Superior temporal gyrus (tissue), 1 donor: ENCODE results near the gene GSAP.
A peak's percentile ranks its signal among the peaks of the same experiment; 100 is the strongest.

Experiments
- DNase-seq: peaks from one replicate; pipeline ENCODE4 v3.0.0-alpha.2; 2016; ENCODE audit errors: extremely low spot score

GSAP gene

DNA sequence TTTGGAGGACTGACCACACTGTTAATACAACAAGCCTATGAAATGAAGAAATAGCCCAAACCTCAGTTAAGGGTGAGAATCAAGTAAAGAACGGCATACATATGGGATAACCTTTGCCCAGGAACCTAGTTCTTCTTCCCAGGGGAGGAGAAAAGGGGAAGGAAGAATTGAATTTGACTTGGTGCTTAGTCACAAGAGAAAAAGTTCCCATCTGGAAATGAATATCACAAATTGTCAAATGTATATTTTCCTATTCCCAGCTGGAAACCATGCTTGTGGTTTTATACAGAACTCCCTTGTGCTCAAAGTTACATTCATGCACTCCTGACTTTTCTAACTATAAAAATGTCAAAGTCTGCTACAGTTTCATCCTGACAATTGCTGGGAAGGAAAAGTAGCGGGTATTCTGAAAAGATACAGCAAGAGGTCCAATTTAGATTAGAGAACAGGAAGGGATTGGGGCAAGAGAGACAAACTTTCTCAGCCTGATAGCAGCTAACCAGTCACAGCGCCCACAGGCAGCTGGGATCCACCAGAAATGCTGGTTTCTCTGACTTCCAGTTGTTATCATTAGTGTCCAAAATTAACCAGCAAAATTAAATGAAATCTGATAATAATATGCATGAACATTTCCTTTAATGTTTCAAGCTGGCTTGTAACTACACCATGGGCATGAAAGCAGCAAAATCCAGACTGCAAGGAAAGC is 18.6 kb upstream of the GSAP start:
- no peak for DNase-seq

DNA sequence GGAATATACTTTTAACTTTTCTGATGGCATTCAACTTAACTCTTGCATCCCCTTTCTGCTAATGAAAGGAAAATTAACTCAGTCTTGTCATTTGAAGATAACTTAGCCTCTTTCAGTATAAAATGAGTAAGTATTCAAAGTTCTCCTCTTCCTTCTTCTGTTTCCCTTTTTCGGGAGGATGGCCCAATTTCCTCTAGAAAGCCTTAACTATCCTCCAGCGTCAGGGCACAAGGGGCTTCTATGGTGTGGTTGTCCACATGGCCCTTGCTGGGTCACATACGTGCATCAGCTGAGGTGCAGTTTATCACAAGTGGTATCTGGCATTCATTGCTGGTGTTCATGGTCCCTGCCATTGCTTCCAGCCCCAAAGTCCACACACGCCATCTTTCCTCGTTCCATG is 17.8 kb upstream of the GSAP start:
- DNase-seq = no peak

DNA sequence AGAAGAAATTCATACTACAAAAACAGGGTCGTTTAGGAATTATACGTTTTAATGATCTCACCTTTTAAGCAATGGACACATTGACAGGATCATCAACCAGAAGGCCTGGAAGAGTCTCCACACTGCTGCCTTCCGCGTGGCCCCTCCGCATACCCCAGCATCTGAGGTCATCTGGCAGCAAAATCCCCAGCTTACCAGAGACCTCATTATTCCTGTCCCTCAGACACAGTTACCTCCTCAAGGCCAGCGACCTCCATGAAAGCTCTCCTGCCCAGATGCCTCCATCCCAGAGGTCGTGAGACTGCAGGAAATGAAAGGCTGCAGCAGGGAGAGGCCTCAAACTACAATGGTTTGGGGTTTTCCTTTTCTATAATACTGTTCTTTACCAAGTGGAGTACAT is 14.8 kb upstream of the GSAP start:
- DNase-seq = no peak

DNA sequence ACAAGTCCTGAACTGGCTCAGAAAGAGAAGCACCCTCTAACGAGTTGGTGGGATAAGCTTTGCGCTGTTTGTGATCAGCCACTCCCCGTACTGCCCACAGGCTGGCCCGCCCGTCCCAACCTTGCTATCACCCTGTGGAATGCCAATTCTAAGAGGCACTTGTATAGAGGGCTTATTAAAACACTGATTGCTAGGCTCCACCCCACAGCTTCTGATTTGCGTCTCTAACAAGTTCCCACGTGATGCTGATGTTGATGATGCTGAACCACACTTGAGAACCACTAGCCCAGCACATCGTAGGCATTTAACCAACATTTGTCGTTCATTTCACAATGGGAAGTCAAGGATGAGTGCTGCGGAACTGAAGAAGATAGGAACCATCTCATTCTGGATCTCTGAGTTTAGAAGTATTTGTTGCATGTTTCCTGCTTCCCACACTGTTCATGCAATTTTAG is 12.7 kb upstream of the GSAP start:
- DNase-seq = no peak

DNA sequence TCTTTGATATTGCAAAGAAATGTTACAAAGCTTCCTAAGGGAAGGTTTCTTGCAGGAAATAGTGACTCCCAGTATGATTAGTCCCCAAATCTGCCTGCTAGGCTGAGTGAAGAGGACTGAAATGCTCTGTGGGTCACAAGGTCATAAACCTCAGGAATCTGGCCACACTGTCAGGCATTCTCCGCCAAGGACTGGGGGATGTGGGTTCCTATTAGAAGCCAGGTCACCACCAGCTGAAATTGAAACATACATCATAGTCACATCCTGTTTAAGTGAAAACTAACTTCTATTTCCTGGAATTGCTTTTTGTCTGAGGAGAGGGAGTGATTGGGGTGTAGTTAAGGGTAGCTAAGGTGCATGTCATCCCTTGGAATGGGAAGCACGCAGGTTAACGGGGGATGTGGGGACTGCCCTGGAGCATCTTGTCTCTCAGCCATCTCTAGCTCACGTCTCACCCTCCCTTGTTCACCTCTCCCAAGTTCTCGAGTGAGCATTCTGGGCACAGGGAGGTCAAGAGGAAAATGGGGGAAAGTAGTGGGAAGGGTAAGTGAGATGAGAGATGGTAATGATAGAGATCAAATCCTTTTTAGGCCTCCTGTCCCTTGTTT is 12.0 kb upstream of the GSAP start:
- no peak for DNase-seq

DNA sequence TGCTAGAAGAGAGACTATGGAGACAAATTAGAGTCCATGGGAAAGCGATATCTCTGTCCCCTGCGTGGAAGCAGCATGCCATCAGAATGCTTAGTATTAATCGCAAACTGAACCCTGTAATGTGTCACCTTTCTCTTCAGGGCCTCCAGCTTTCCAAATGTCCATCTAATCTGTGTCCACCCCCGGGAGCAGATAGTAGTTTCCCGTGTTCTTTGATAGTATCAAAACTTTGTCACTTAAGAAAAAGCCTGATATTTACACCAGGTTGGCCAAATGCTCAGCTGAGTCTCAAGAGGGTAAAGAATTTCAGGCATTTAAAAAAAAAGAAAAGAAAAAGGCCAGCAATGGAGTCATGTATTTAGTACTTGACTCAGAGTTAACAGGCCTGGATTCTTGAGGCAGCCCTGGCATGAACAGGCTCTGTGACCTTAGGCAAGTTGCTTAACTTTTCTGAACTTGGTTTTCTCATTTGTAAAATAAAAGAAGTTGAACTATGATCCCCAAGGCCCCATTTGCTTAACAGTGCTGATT is 10.4 kb upstream of the GSAP start:
- DNase-seq = no peak

DNA sequence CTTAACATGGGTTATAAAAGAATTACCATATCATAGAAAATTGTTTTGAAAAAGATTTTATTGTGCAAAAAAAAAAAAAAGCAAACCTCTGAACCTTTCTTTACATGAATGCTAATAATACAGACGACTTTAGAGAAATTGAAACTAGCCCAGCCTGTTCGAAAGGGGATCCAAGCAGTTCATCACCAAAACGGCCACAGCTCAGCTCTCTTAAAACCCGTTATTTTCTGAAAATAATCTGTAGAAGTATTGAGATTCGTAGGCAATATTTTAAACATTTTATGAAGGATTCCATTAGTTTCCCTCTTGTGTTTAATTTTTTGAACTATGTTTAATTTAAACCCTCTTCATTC is 9.9 kb upstream of the GSAP start:
- no peak for DNase-seq

DNA sequence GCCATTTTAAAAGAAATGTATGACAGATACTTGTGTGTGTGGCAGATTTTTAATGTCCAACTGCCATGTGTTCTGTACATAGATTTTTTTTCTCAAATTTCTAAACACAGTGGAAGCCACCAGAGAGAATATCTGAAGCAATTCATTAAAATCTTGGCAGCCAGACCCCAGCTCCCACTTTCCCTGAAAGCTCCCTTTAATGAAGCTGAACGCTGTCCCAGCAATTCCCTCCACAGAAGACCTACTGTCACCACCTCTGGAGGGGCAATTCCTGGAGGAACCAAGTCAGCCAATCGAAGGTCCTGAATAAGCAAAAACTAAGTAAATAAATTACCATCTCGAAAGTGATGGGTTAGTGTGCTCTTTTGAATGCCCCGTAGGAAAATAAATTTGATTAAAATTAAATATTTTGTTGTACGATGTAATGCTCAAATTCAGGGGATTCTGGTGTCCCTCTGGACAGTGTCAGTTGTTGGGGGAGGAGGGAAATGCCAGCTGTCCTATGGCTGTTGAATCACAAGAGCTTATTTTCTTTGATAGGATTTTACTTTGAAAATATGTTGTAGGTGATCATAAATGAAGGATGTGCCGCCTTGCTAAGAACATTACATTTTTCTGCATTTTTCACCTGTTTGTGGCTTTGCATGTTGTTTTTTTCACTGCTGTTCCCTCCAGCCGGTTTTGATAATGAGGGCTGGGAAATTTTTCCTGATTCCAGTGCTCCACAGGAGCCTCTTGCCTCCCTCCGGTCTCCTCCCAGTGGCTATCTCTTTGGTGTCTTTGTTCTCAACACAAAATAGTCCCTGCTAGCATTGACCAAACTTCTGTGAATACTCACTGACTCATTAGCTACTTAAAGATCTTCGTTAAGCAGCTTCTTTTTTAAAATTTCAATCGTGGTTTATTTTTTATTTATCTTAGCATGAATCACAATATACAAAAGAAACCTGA is 9.2 kb upstream of the GSAP start:
- DNase-seq = no peak

DNA sequence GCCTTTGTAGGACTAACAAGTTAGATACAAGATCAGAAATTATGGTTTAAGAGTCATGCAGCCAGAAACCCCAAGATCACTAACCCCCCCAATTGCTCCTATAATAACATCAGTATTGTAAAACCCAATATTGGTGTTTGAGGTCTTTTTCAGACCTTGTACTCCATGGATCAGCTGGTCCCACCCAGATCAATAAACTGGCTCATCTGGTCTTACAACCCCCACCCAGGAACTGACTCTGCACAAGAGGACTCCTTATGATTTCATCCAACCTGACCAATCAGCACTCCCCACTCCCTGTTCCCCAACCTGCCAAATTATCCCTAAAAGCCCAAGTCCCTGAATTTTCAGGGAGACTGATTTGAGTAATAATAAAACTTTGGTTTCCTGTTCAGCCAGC is 6.4 kb upstream of the GSAP start:
- DNase-seq = no peak

DNA sequence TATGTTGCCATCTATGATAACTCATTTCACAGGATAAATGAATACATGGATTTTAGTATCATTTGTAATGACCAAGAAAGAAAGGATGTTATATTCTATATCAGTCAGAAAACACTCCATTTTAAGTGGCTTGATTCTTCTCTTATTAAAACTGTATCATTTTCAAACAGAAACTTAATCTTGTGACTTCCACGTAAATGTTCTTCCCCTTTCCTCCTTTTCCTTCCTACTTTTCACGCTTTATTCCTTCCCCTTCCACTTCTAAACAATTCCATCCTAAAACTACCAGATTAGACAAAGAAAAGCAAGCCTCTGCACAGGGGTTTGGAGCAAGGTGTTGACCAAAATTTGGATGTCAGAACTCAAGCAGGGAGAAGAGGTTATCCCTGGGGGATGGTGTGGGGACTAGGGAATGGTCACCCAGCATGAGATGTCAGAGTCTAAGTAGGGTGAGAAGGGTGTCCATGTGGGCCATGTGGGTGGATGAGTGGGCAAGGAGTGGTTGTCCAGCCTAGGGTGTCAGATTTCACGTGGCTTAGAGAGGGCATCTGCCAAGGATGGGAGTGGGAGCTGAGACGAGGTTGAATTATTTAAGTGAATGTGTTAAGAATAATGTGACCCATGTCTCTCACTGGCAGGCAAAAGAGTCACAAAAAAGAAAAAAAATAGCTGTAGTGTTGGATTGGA is 5.0 kb upstream of the GSAP start:
- DNase-seq = no peak

DNA sequence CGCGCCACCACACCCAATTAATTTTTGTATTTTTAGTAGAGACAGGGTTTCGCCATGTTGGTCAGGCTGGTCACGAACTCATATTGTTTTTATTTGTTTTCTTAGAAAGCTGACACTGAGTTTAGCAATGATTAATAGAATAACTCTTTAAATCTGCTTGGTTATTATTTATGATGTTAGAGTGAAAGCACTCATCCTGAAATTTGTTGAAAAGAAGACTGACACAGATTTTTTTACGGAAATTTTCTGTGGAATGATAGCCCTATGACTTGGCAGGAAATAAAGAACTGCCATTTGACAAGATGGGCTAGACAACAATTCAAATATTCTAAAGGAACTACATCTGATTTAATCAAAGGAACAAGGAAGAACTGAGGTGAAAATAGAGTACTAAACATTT is 4.3 kb upstream of the GSAP start:
- no peak for DNase-seq

DNA sequence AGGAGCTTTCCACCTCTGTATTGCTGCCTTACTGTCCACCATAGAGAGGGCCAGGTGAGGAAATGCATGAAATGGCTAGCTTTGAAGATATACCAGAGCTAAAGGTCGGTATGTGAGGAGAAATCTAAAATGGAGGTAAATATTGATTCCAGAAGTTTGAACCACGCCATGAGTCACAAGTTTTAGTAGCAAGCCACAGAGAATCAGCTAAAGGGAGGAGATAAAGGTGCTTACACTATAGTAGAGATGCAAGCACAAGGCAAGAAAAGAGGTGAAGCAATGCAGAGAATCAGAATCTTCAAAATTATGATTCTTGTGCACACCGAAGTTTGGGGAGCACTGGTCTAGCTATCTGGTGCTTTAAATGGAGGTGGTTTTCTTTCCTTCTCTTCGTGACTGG is 3.0 kb upstream of the GSAP start:
- DNase-seq = no peak

DNA sequence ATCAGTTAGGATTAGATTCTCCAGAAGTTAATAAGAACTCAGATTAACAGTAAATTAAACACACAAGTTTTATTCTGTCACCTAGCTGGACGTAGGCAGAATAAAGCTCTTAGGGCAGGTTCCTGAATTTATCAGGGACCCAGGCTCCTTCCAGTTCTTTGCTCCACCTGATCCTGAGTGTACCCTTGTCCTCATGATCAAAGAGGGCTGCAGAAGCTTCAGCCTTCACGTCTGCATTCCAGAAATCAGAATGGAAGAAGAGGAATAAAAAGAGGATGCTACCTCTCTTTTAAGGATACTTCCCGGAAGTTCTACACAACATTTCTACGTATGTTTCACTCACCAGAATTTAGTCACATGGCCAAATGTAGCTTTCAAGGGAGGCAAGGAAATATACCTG is 1.7 kb upstream of the GSAP start:
- DNase-seq = no peak

DNA sequence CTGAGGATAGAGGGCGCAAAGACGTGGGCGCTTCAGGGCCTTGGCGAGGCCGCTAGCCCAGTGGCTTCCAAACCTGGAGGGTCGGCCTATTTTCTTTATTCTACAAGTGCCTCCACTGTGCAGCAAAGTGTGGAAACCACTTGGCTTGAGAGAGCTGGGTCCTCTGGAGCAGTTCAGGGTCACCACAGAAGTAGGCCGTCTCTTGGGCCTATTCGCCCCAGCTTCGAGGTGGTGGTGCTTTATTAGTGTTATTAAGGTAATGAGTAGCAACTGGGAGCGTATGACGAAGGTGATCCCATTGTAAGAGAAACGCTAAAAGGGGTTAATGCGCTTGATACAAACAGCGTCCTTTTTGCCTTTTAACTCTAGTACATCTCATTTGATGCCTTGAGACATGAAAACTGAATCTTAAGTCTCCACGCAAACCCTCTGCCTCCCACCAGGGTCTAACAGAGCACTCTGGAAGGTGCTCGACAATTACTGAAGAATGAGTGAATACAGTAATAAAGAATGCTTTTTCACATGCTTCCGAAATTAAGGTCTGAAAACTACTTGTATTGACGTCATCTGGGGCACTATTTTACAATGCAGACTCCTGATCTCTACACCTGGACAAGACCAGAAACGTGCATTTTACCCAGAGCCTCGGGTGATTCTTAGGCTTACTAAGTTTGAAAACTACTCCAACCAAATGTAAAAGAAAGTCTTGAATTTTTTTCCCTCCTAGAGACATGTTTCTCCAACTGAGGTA is 647 bp upstream of the GSAP start:
- peak; percentile 44 for DNase-seq

DNA sequence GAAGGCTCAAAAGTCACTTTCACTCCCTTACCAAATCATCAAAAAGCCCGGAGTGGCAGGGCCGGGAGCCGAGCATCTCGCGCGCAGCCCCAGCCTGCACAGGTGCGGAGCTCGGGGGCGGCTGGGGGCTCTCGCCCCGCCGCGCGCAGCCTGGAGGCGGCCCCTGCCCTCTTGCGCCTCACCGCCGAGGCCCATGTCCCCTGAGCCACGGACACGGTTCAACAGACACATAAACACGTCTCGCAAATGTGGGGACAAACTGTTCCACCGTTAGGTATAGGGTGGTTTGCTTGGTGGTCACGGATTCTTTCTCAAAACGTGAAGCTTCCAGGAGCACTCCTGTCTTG is 700 bp downstream of the GSAP start:
- no peak for DNase-seq

DNA sequence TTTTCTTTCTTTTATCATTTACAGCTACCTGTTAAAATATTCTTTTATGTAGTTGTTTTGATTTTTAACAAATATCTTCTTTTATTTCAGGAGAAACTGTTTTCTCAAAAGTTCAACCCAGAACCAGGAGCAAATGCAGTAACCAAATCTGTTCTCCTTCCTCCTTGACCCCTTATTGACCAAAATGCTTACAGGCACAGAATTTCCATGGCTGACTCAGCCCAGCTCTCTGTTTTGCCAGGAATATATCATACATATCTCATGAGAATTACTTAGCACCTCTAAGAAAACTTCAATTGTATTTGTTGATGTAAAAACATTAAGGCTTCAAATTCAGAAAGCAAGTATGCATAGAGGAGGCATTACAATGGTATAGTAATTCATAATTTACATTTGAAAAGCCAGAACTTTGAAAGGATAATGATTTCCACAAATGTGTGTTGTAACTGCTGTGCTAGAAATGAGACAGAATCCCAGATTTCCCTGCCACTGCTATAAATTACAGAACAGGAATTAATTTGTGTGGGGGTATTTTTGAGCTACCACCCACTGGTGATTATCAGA is 2.2 kb downstream of the GSAP start:
- no peak for DNase-seq

DNA sequence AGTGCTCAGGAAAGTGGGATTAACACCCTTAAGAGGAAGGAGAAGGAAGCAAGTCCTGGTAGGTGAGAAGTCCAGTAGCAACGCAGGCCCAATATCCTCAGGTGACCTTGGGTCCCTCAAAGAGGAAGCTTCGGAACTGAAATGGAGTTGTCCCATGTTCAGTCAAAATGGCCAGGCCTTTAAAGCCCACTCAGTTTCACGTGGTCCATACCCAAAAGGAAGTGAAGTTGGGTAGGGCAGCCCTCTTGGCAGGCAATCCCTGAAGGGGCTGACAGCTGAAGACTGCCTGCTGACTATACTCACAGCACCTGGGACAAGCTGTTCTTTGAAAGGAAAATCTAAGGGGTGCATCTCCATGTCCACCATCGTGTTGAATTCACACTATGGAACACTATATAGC is 3.0 kb downstream of the GSAP start:
- DNase-seq = no peak

DNA sequence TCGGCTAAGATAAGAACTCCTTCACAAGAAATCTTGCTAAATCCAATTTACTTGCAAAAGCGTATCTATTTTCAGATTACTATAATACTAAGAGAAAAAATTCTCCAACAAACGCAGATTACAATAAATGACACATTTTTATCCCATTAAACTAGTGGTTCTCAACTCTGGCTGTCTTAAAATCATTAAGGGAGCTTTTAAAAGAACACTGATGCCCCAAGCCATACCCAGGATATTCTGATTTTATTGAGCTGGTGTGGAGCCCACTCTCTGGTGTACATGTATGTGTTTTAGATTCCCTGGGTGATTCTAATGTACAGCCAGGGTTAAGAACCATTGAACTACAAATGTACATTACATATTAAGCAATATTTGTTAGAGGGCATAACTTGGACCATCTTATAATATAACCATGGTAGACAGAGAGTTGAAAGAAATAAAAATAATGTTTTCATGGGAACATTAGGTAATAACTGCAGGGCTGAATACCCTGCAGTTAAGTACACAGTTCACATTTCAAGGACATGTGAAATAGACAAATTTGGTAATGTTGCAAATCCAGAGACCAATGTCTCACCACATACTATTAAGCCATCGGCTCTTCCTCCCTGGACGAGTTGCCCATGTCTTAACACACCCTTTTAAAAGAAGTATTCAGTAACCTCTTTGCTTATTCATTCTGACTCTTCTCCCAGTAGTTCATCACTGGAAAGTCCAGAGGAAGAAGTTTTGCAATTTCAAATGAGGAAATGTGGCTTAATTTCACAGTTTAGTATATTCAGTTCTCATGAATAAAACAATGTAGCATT is 6.2 kb downstream of the GSAP start:
- DNase-seq = no peak

DNA sequence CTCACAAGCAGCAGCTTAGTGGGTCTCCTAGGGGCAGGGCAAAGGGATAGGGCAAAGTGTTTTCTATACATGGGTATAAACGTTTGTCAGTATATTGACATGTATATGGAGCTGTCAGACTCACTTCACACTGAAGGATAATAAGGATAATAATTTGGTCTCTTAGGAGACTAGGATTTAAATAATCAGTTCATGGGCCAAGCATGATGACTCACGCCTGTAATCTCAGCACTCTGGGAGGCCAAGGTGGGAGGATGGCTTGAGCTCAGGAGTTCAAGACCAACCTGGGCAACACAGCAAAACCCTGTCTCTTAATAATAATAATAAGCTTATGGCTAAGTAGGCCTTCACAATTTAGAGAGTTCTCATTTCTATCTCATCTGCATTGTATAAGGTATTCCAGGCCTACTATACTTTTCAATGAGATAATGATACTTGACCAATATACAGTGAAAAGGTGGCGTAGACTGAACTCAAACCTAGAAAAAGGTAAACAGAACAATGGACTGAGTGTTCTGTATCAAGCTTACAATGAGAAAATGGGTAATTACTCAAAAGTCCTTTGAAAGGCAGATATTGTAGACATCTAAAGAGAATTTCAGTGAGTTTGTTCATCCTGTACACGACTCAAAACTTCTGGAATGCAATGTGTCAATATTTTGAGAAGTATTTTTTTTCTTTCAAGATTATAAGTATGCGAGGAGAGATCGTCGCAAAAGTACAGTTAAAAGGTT is 7.0 kb downstream of the GSAP start:
- no peak for DNase-seq
